ENCODE results near the gene PRPF8.
"Not testable (repeated sequence)": the region's sequence is repeated elsewhere in the genome, so short reads cannot be mapped to it uniquely, and the experiment has no call there.

Gene PRPF8

GRCh38 chr17:1709971-1710806, 25.5 kb upstream of the PRPF8 start, which contains the start of gene TLCD2:
TSS of gene TLCD2 (minus strand) at chr17:1710377. CDS start at chr17:1710242, 135 bp downstream.
- Histone ChIP-seq H3K9ac (ENCODE audit: low read length in 2 of 2) (peak within 1 kb of the TSS; percentile 55 to 60), H3K36me3 (ENCODE audit: control insufficient read depth in 2 of 2, insufficient read depth in 2 of 2, low read length in 2 of 2) (peaks cover 20 to 27% of the 10 kb centered on the region in 2 donors), H3K4me1 (ENCODE audit: control insufficient read depth, insufficient read depth, low read length) (peaks cover 44% of the 10 kb centered on the region), H3K9me3 (ENCODE audit: control insufficient read depth in 2 of 2, low read length in 2 of 2) (no peaks in the 10 kb centered on the region), H3K27me3 (ENCODE audit: control insufficient read depth in 1 of 2, insufficient read depth in 2 of 2, low read length in 2 of 2) (no peaks in the 10 kb centered on the region), H3K4me3 (ENCODE audit: low read length in 2 of 2) (peak within 1 kb of the TSS; percentile 67 to 78), H3K27ac (ENCODE audit: low read length) (peak within 1 kb of the TSS; percentile 76)

- H3K9ac ChIP-seq (ENCODE audit: low read length in 2 of 2), result no peak overlapping the region
- H3K4me1 ChIP-seq (ENCODE audit: control insufficient read depth, insufficient read depth, low read length), result peaks cover 38% of the 10 kb centered on the region
- H3K4me3 ChIP-seq (ENCODE audit: low read length in 2 of 2), result peak overlapping the region; percentile 67 to 78
- no peaks in the 10 kb centered on the region for H3K9me3 ChIP-seq (ENCODE audit: control insufficient read depth in 2 of 2, low read length in 2 of 2)
- H3K27me3 ChIP-seq (ENCODE audit: control insufficient read depth in 1 of 2, insufficient read depth in 2 of 2, low read length in 2 of 2), result no peaks in the 10 kb centered on the region
- H3K27ac ChIP-seq (ENCODE audit: low read length), result no peak overlapping the region
- peaks cover 20 to 27% of the 10 kb centered on the region in 2 donors for H3K36me3 ChIP-seq (ENCODE audit: control insufficient read depth in 2 of 2, insufficient read depth in 2 of 2, low read length in 2 of 2)
Measured at GRCh38 chr17:1709403-1709951, 24.8 kb upstream of the PRPF8 start.

- not testable (repeated sequence) for H3K27me3 ChIP-seq (ENCODE audit: control insufficient read depth in 1 of 2, insufficient read depth in 2 of 2, low read length in 2 of 2); H3K9ac ChIP-seq (ENCODE audit: low read length in 2 of 2); H3K27ac ChIP-seq (ENCODE audit: low read length); H3K9me3 ChIP-seq (ENCODE audit: control insufficient read depth in 2 of 2, low read length in 2 of 2); H3K4me3 ChIP-seq (ENCODE audit: low read length in 2 of 2)
- Histone ChIP-seq H3K36me3 (ENCODE audit: control insufficient read depth in 2 of 2, insufficient read depth in 2 of 2, low read length in 2 of 2) (peaks cover 20 to 26% of the 10 kb centered on the region in 2 donors), H3K4me1 (ENCODE audit: control insufficient read depth, insufficient read depth, low read length) (peaks cover 32% of the 10 kb centered on the region)
Measured at GRCh38 chr17:1708791-1709346, 24.2 kb upstream of the PRPF8 start.

- peaks cover 5 to 9% of the 10 kb centered on the region in 2 donors for H3K36me3 ChIP-seq (ENCODE audit: control insufficient read depth in 2 of 2, insufficient read depth in 2 of 2, low read length in 2 of 2)
- H3K4me3 ChIP-seq (ENCODE audit: low read length in 2 of 2), result no peak overlapping the region
Measured at GRCh38 chr17:1707107-1707506, 22.4 kb upstream of the PRPF8 start.

GRCh38 chr17:1705004-1705403, 20.3 kb upstream of the PRPF8 start:
- Histone ChIP-seq H3K4me1 (ENCODE audit: control insufficient read depth, insufficient read depth, low read length) (peaks cover 7% of the 10 kb centered on the region), H3K27me3 (ENCODE audit: control insufficient read depth in 1 of 2, insufficient read depth in 2 of 2, low read length in 2 of 2) (no peaks in the 10 kb centered on the region), H3K9ac (ENCODE audit: low read length in 2 of 2) (no peak overlapping the region), H3K27ac (ENCODE audit: low read length) (no peak overlapping the region), H3K36me3 (ENCODE audit: control insufficient read depth in 2 of 2, insufficient read depth in 2 of 2, low read length in 2 of 2) (peaks cover 0 to 2% of the 10 kb centered on the region in 2 donors), H3K9me3 (ENCODE audit: control insufficient read depth in 2 of 2, low read length in 2 of 2) (no peaks in the 10 kb centered on the region), H3K4me3 (ENCODE audit: low read length in 2 of 2) (no peak overlapping the region)

More at GRCh38 chr17:1707107-1707506, 22.4 kb upstream of the PRPF8 start:
- Histone ChIP-seq H3K4me1 (ENCODE audit: control insufficient read depth, insufficient read depth, low read length) (peaks cover 19% of the 10 kb centered on the region), H3K27ac (ENCODE audit: low read length) (no peak overlapping the region), H3K9me3 (ENCODE audit: control insufficient read depth in 2 of 2, low read length in 2 of 2) (no peaks in the 10 kb centered on the region), H3K27me3 (ENCODE audit: control insufficient read depth in 1 of 2, insufficient read depth in 2 of 2, low read length in 2 of 2) (no peaks in the 10 kb centered on the region), H3K9ac (ENCODE audit: low read length in 2 of 2) (no peak overlapping the region)

GRCh38 chr17:1703063-1703462, 18.4 kb upstream of the PRPF8 start:
- H3K36me3 ChIP-seq (ENCODE audit: control insufficient read depth in 2 of 2, insufficient read depth in 2 of 2, low read length in 2 of 2), result peaks cover 0 to 2% of the 10 kb centered on the region in 2 donors
- no peaks in the 10 kb centered on the region for H3K27me3 ChIP-seq (ENCODE audit: control insufficient read depth in 1 of 2, insufficient read depth in 2 of 2, low read length in 2 of 2)
- H3K27ac ChIP-seq (ENCODE audit: low read length), result no peak overlapping the region
- H3K4me1 ChIP-seq (ENCODE audit: control insufficient read depth, insufficient read depth, low read length), result peaks cover 3% of the 10 kb centered on the region
- no peak overlapping the region for H3K4me3 ChIP-seq (ENCODE audit: low read length in 2 of 2)
- no peaks in the 10 kb centered on the region for H3K9me3 ChIP-seq (ENCODE audit: control insufficient read depth in 2 of 2, low read length in 2 of 2)
- no peak overlapping the region for H3K9ac ChIP-seq (ENCODE audit: low read length in 2 of 2)

- not testable (repeated sequence) for H3K27ac ChIP-seq (ENCODE audit: low read length); H3K4me3 ChIP-seq (ENCODE audit: low read length in 2 of 2); H3K9ac ChIP-seq (ENCODE audit: low read length in 2 of 2); H3K9me3 ChIP-seq (ENCODE audit: control insufficient read depth in 2 of 2, low read length in 2 of 2); H3K27me3 ChIP-seq (ENCODE audit: control insufficient read depth in 1 of 2, insufficient read depth in 2 of 2, low read length in 2 of 2); H3K4me1 ChIP-seq (ENCODE audit: control insufficient read depth, insufficient read depth, low read length); H3K36me3 ChIP-seq (ENCODE audit: control insufficient read depth in 2 of 2, insufficient read depth in 2 of 2, low read length in 2 of 2)
Measured at GRCh38 chr17:1699891-1700290, 15.2 kb upstream of the PRPF8 start.

- Histone ChIP-seq H3K4me1 (ENCODE audit: control insufficient read depth, insufficient read depth, low read length) (no peaks in the 10 kb centered on the region), H3K9ac (ENCODE audit: low read length in 2 of 2) (no peak overlapping the region), H3K9me3 (ENCODE audit: control insufficient read depth in 2 of 2, low read length in 2 of 2) (no peaks in the 10 kb centered on the region), H3K27me3 (ENCODE audit: control insufficient read depth in 1 of 2, insufficient read depth in 2 of 2, low read length in 2 of 2) (no peaks in the 10 kb centered on the region), H3K36me3 (ENCODE audit: control insufficient read depth in 2 of 2, insufficient read depth in 2 of 2, low read length in 2 of 2) (no peaks in the 10 kb centered on the region), H3K27ac (ENCODE audit: low read length) (no peak overlapping the region), H3K4me3 (ENCODE audit: low read length in 2 of 2) (no peak overlapping the region)
Measured at GRCh38 chr17:1697681-1698080, 13.0 kb upstream of the PRPF8 start.

GRCh38 chr17:1695365-1695764, 10.7 kb upstream of the PRPF8 start:
- Histone ChIP-seq H3K9me3 (ENCODE audit: control insufficient read depth in 2 of 2, low read length in 2 of 2) (no peaks in the 10 kb centered on the region), H3K36me3 (ENCODE audit: control insufficient read depth in 2 of 2, insufficient read depth in 2 of 2, low read length in 2 of 2) (no peaks in the 10 kb centered on the region), H3K27ac (ENCODE audit: low read length) (no peak overlapping the region), H3K4me1 (ENCODE audit: control insufficient read depth, insufficient read depth, low read length) (no peaks in the 10 kb centered on the region), H3K4me3 (ENCODE audit: low read length in 2 of 2) (no peak overlapping the region), H3K27me3 (ENCODE audit: control insufficient read depth in 1 of 2, insufficient read depth in 2 of 2, low read length in 2 of 2) (no peaks in the 10 kb centered on the region), H3K9ac (ENCODE audit: low read length in 2 of 2) (no peak overlapping the region)

GRCh38 chr17:1693339-1693738, 8.7 kb upstream of the PRPF8 start:
- H3K27ac ChIP-seq (ENCODE audit: low read length), result no peak overlapping the region
- H3K9ac ChIP-seq (ENCODE audit: low read length in 2 of 2), result no peak overlapping the region
- H3K27me3 ChIP-seq (ENCODE audit: control insufficient read depth in 1 of 2, insufficient read depth in 2 of 2, low read length in 2 of 2), result no peaks in the 10 kb centered on the region
- H3K4me1 ChIP-seq (ENCODE audit: control insufficient read depth, insufficient read depth, low read length), result no peaks in the 10 kb centered on the region
- no peaks in the 10 kb centered on the region for H3K9me3 ChIP-seq (ENCODE audit: control insufficient read depth in 2 of 2, low read length in 2 of 2)
- no peak overlapping the region for H3K4me3 ChIP-seq (ENCODE audit: low read length in 2 of 2)
- H3K36me3 ChIP-seq (ENCODE audit: control insufficient read depth in 2 of 2, insufficient read depth in 2 of 2, low read length in 2 of 2), result no peaks in the 10 kb centered on the region

Measured in stomach smooth muscle (tissue), 2 donors.